ENCODE data around the gene POMGNT1. TPM values are rescaled to one million over a fixed set of nuclear protein-coding genes. Genes with fewer than 3 reads are reported as not detected.
"Not testable (repeated sequence)": the region's sequence is repeated elsewhere in the genome, so short reads cannot be mapped to it uniquely, and the experiment has no call there.

Gene POMGNT1
- total RNA-seq, 1 donor from 2014 or later, result 28.5 TPM

DNA sequence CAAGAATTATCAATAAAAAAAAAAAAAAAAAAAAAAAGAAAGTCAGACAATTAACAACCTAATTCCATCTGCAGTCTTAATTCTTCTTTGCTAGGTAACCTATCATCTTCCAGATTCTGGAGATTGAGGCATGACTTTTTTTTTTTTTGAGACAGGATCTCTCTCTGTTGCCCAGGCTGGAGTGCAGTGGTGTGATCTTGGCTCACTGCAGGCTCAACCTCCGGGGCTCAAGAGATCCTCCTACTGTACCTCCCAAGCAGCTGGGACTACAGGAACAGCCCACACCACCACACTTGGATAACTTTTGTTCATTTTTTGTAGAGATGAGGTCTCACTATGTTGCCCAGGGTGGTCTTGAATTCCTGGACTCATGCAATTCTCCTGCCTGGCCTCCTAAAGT is 44.7 kb upstream of the POMGNT1 start:
- no peak for DNase-seq (ENCODE audit: extremely low spot score in 2 of 2)
- Histone ChIP-seq H3K27me3 (no peaks in the 10 kb centered on the region), H3K27ac (no peak overlapping the region), H3K9me3 (no peaks in the 10 kb centered on the region), H3K36me3 (no peaks in the 10 kb centered on the region), H3K4me3 (no peak overlapping the region), H3K4me1 (peaks cover 12% of the 10 kb centered on the region)
- no peak for TF ChIP-seq POLR2A (IDR thresholded peaks at IDR 0.05)
- intact Hi-C loops (cut with DNase I), result no loop called here

DNA sequence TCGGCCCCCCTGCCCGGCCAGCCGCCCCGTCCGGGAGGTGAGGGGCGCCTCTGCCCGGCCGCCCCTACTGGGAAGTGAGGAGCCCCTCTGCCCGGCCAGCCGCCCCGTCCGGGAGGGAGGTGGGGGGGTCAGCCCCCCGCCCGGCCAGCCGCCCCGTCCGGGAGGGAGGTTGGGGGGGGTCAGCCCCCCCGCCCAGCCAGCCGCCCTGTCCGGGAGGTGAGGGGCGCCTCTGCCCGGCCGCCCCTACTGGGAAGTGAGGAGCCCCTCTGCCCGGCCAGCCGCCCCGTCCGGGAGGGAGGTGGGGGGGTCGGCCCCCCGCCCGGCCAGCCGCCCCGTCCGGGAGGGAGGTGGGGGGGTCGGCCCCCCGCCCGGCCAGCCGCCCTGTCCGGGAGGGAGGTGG is 43.5 kb upstream of the POMGNT1 start:
- intact Hi-C loops (cut with DNase I); H3K36me3 ChIP-seq; H3K27ac ChIP-seq; DNase-seq (ENCODE audit: extremely low spot score in 2 of 2); H3K4me3 ChIP-seq; H3K4me1 ChIP-seq; H3K9me3 ChIP-seq; H3K27me3 ChIP-seq: not testable (repeated sequence)

GRCh38 chr1:46238865-46239264 is 40.6 kb upstream of the POMGNT1 start:
- H3K4me3 ChIP-seq; H3K36me3 ChIP-seq; H3K27me3 ChIP-seq; H3K27ac ChIP-seq; H3K4me1 ChIP-seq; intact Hi-C loops (cut with DNase I); DNase-seq (ENCODE audit: extremely low spot score in 2 of 2); H3K9me3 ChIP-seq: not testable (repeated sequence)

- intact Hi-C loops (cut with DNase I), result no loop called here
- Histone ChIP-seq H3K27ac (no peak overlapping the region), H3K4me1 (no peaks in the 10 kb centered on the region), H3K4me3 (no peak overlapping the region), H3K27me3 (no peaks in the 10 kb centered on the region), H3K9me3 (no peaks in the 10 kb centered on the region), H3K36me3 (no peaks in the 10 kb centered on the region)
- TF ChIP-seq, protein P1, sequence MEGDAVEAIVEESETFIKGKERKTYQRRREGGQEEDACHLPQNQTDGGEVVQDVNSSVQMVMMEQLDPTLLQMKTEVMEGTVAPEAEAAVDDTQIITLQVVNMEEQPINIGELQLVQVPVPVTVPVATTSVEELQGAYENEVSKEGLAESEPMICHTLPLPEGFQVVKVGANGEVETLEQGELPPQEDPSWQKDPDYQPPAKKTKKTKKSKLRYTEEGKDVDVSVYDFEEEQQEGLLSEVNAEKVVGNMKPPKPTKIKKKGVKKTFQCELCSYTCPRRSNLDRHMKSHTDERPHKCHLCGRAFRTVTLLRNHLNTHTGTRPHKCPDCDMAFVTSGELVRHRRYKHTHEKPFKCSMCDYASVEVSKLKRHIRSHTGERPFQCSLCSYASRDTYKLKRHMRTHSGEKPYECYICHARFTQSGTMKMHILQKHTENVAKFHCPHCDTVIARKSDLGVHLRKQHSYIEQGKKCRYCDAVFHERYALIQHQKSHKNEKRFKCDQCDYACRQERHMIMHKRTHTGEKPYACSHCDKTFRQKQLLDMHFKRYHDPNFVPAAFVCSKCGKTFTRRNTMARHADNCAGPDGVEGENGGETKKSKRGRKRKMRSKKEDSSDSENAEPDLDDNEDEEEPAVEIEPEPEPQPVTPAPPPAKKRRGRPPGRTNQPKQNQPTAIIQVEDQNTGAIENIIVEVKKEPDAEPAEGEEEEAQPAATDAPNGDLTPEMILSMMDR (IDR thresholded peaks at IDR 0.05), result no peak
- TF ChIP-seq POLR2AphosphoS5 (IDR thresholded peaks at IDR 0.05; ENCODE audit: insufficient read depth in 1 of 2, low read depth in 1 of 2) (no peak), POLR2A (IDR thresholded peaks at IDR 0.05) (no peak)
- DNase-seq (ENCODE audit: extremely low spot score in 2 of 2), result no peak
Observed at GRCh38 chr1:46236882-46237281, 38.6 kb upstream of the POMGNT1 start.

- intact Hi-C loops (cut with DNase I); H3K9me3 ChIP-seq; H3K4me1 ChIP-seq; H3K4me3 ChIP-seq; H3K27me3 ChIP-seq; H3K36me3 ChIP-seq; H3K27ac ChIP-seq; DNase-seq (ENCODE audit: extremely low spot score in 2 of 2): not testable (repeated sequence)
Observed at GRCh38 chr1:46231231-46231630, 33.0 kb upstream of the POMGNT1 start.

- intact Hi-C loops (cut with DNase I), result no loop called here
- TF ChIP-seq POLR2AphosphoS5 (IDR thresholded peaks at IDR 0.05; ENCODE audit: insufficient read depth in 1 of 2, low read depth in 1 of 2), result no peak
- TF ChIP-seq POLR2A (IDR thresholded peaks at IDR 0.05), result no peak
- TF ChIP-seq, protein P1 (IDR thresholded peaks at IDR 0.05), result no peak
- Histone ChIP-seq H3K9me3 (no peaks in the 10 kb centered on the region), H3K27me3 (no peaks in the 10 kb centered on the region), H3K4me1 (peaks cover 4% of the 10 kb centered on the region), H3K27ac (no peak overlapping the region), H3K4me3 (no peak overlapping the region), H3K36me3 (no peaks in the 10 kb centered on the region)
- DNase-seq (ENCODE audit: extremely low spot score in 2 of 2), result no peak
Observed at GRCh38 chr1:46224966-46225365, 26.7 kb upstream of the POMGNT1 start.

DNA sequence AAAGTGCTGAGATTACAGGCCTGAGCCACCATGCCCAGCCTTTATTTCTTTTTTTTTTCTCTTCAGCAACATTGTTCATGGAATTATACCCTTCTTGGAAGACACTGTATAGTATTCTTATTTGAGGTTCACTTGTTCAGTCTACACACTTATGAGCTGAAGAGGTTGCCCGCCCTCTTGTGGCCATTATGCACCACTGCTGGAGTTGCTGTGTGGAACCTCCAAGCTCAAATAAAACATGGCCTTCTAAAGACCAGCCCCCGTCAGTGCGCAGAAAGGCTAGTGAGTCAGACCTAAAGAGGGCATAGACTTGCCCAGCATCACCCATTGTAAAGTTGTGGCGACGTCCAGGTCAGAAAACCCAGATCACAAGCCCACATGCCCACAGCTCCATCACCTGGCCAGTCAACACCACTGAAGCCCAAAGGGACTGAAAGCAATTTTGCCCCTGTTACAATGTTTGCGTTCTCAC is 25.3 kb upstream of the POMGNT1 start:
- intact Hi-C loops (cut with DNase I), result no loop called here

DNA sequence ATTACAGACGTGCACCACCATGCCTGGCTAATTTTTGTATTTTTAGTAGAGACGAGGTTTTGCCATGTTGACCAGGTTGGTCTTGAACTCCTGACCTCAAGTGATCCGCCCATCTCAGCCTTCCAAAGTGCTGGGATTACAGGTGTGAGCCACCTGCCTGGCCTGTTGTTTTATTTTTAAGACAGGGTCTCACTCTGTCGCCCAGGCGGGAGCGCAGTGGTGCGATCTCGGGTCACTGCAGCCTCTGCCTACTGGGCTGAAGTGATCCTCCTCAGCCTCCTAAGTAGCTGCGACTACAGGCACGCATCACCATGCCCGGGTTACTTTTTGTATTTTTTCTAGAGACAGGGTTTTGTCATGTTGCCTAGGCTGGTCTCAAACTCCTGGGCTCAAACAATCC is 24.8 kb upstream of the POMGNT1 start:
- H3K4me3 ChIP-seq; intact Hi-C loops (cut with DNase I); DNase-seq (ENCODE audit: extremely low spot score in 2 of 2); H3K4me1 ChIP-seq; H3K36me3 ChIP-seq; H3K27me3 ChIP-seq; H3K9me3 ChIP-seq; H3K27ac ChIP-seq: not testable (repeated sequence)

More for the DNA sequence above, 25.3 kb upstream of the POMGNT1 start:
- Histone ChIP-seq H3K36me3 (no peaks in the 10 kb centered on the region), H3K4me1 (peaks cover 4% of the 10 kb centered on the region), H3K27me3 (no peaks in the 10 kb centered on the region), H3K27ac (no peak overlapping the region), H3K4me3 (no peak overlapping the region), H3K9me3 (no peaks in the 10 kb centered on the region)
- no peak for TF ChIP-seq POLR2A (IDR thresholded peaks at IDR 0.05)
- TF ChIP-seq, protein P1 (IDR thresholded peaks at IDR 0.05), result peak; percentile 70 to 92 (median 91)
- no peak for DNase-seq (ENCODE audit: extremely low spot score in 2 of 2)
